Muscle of leg (tissue), 11 donors: Measurements from ENCODE around the gene PFKFB4. TPM values are rescaled to one million over a fixed set of nuclear protein-coding genes. Genes with fewer than 3 reads are reported as not detected.
"Not testable (repeated sequence)": the region's sequence is repeated elsewhere in the genome, so short reads cannot be mapped to it uniquely, and the experiment has no call there.

Source experiments
- DNase-seq: peaks from one replicate; pipeline ENCODE4 v3.0.0; 2013
- H3K27ac ChIP-seq: one replicate; pipeline ENCODE4 v1.5.1; 2013; ENCODE audit warnings: mild to moderate bottlenecking, low read length, control low read depth
- H3K27me3 ChIP-seq: one replicate; pipeline ENCODE4 v1.6.1; 2013; ENCODE audit warnings: low read length; ENCODE audit not compliant: control insufficient read depth, insufficient read depth
- H3K36me3 ChIP-seq: one replicate; pipeline ENCODE4 v1.6.1; 2013; ENCODE audit warnings: low read length; ENCODE audit not compliant: control insufficient read depth, insufficient read depth
- H3K4me1 ChIP-seq: one replicate; pipeline ENCODE4 v1.6.1; 2013; ENCODE audit warnings: low read length; ENCODE audit not compliant: control insufficient read depth, insufficient read depth
- H3K4me3 ChIP-seq: one replicate; pipeline ENCODE4 v1.5.1; 2013; ENCODE audit warnings: low read length, control low read depth
- H3K9me3 ChIP-seq: replicated peaks from 2 replicates; pipeline ENCODE4 v1.6.1; 2013; ENCODE audit warnings: low read depth, low read length; ENCODE audit not compliant: control insufficient read depth
- WGBS: methylation state at CpG from one replicate; pipeline ENCODE4 v1.1.5; 2013; ENCODE audit warnings: missing lambda C conversion rate; ENCODE audit not compliant: insufficient coverage; 5-methylcytosine and 5-hydroxymethylcytosine counted together
- polyA plus RNA-seq, 8 donors: library from polyadenylated mRNA; unstranded; fragments of 120-200 nt; gene quantifications; one replicate each; pipeline versions ENCODE4 v1.2.1 to v1.2.3, GENCODE V29; 2013; ENCODE audit warnings: inconsistent platforms in 1 of 8, low replicate concordance in 1 of 8; ENCODE audit not compliant: insufficient read length in 8 of 8, insufficient read depth in 1 of 8
- total RNA-seq: library from RNA; stranded (reverse); fragments of 120-200 nt; gene quantifications from one replicate; pipeline ENCODE4 v1.2.4, GENCODE V29; 2013

PFKFB4 gene
- total and polyA plus RNA-seq, 9 donors = 3.7 to 5.9 (median 4.8) TPM

- DNase-seq, H3K27me3 ChIP-seq, H3K27ac ChIP-seq, H3K36me3 ChIP-seq, H3K4me3 ChIP-seq, H3K9me3 ChIP-seq: not testable (repeated sequence)
- 81% methylated on average over 6 of the region's 7 CpGs for WGBS
- peaks cover 27% of the 10 kb centered on the region for H3K4me1 ChIP-seq
Measured at GRCh38 chr3:48551651-48552050, 5.0 kb downstream of the PFKFB4 start.

GRCh38 chr3:48548729-48549705, 7.6 kb downstream of the PFKFB4 start:
- 71% methylated on average over 9 of the region's 10 CpGs for WGBS
- H3K36me3 ChIP-seq = peaks cover 7% of the 10 kb centered on the region
- no peak overlapping the region for H3K27ac ChIP-seq
- H3K9me3 ChIP-seq = no peaks in the 10 kb centered on the region
- DNase-seq = peak; percentile 83
- H3K4me3 ChIP-seq = no peak overlapping the region
- no peaks in the 10 kb centered on the region for H3K27me3 ChIP-seq
- peaks cover 19% of the 10 kb centered on the region for H3K4me1 ChIP-seq

- Histone ChIP-seq H3K4me1 (peaks cover 24% of the 10 kb centered on the region), H3K36me3 (peaks cover 7% of the 10 kb centered on the region), H3K4me3 (no peak overlapping the region), H3K9me3 (no peaks in the 10 kb centered on the region), H3K27me3 (no peaks in the 10 kb centered on the region), H3K27ac (no peak overlapping the region)
- WGBS = 43% methylated on average over 1 of the region's 5 CpGs
- no peak for DNase-seq
Measured at GRCh38 chr3:48548126-48548525, 8.5 kb downstream of the PFKFB4 start.

GRCh38 chr3:48546203-48546829, 10.3 kb downstream of the PFKFB4 start:
- WGBS = 98% methylated on average over 3 of the region's 4 CpGs
- H3K27ac ChIP-seq = no peak overlapping the region
- no peaks in the 10 kb centered on the region for H3K27me3 ChIP-seq
- no peaks in the 10 kb centered on the region for H3K9me3 ChIP-seq
- DNase-seq = no peak
- peaks cover 7% of the 10 kb centered on the region for H3K36me3 ChIP-seq
- H3K4me1 ChIP-seq = peaks cover 16% of the 10 kb centered on the region
- H3K4me3 ChIP-seq = no peak overlapping the region

GRCh38 chr3:48544141-48544540, 12.5 kb downstream of the PFKFB4 start:
- Histone ChIP-seq H3K36me3 (peaks cover 12% of the 10 kb centered on the region), H3K27me3 (no peaks in the 10 kb centered on the region), H3K4me1 (peaks cover 16% of the 10 kb centered on the region), H3K9me3 (no peaks in the 10 kb centered on the region), H3K4me3 (no peak overlapping the region), H3K27ac (no peak overlapping the region)
- DNase-seq = no peak
- no CpG with 5 or more reads among the region's 5 CpGs for WGBS

GRCh38 chr3:48543271-48543866, 13.2 kb downstream of the PFKFB4 start:
- Histone ChIP-seq H3K27me3 (no peaks in the 10 kb centered on the region), H3K4me3 (no peak overlapping the region), H3K9me3 (no peaks in the 10 kb centered on the region), H3K27ac (no peak overlapping the region), H3K4me1 (peaks cover 11% of the 10 kb centered on the region), H3K36me3 (peaks cover 18% of the 10 kb centered on the region)
- 51% methylated on average over 3 of the region's 9 CpGs for WGBS
- DNase-seq = peak; percentile 75

- H3K27ac ChIP-seq = no peak overlapping the region
- no peak overlapping the region for H3K4me3 ChIP-seq
Measured at GRCh38 chr3:48538451-48538850, 18.2 kb downstream of the PFKFB4 start.

GRCh38 chr3:48536785-48537184, 19.8 kb downstream of the PFKFB4 start:
- H3K36me3 ChIP-seq = peaks cover 31% of the 10 kb centered on the region
- no peak overlapping the region for H3K4me3 ChIP-seq
- H3K9me3 ChIP-seq = no peaks in the 10 kb centered on the region
- H3K27ac ChIP-seq = no peak overlapping the region
- WGBS = 92% methylated on average over 2 of the region's 5 CpGs
- H3K4me1 ChIP-seq = no peaks in the 10 kb centered on the region
- no peaks in the 10 kb centered on the region for H3K27me3 ChIP-seq
- DNase-seq = no peak

More at GRCh38 chr3:48538451-48538850, 18.2 kb downstream of the PFKFB4 start:
- Histone ChIP-seq H3K9me3 (no peaks in the 10 kb centered on the region), H3K4me1 (peaks cover 7% of the 10 kb centered on the region), H3K36me3 (peaks cover 31% of the 10 kb centered on the region), H3K27me3 (no peaks in the 10 kb centered on the region)
- WGBS = 95% methylated on average over 9 of the region's 12 CpGs
- no peak for DNase-seq

GRCh38 chr3:48536116-48536515, 20.5 kb downstream of the PFKFB4 start:
- no peaks in the 10 kb centered on the region for H3K4me1 ChIP-seq
- WGBS = 93% methylated on average over 18 of the region's 19 CpGs
- DNase-seq = no peak
- no peaks in the 10 kb centered on the region for H3K9me3 ChIP-seq
- H3K27ac ChIP-seq = no peak overlapping the region
- H3K36me3 ChIP-seq = peaks cover 31% of the 10 kb centered on the region
- no peak overlapping the region for H3K4me3 ChIP-seq
- no peaks in the 10 kb centered on the region for H3K27me3 ChIP-seq

GRCh38 chr3:48535578-48535977, 21.0 kb downstream of the PFKFB4 start:
- 100% methylated on average over 2 of the region's 4 CpGs for WGBS

More at GRCh38 chr3:48535578-48535977, 21.0 kb downstream of the PFKFB4 start:
- Histone ChIP-seq H3K27me3 (no peaks in the 10 kb centered on the region), H3K36me3 (peaks cover 31% of the 10 kb centered on the region), H3K27ac (no peak overlapping the region), H3K4me3 (no peak overlapping the region), H3K9me3 (no peaks in the 10 kb centered on the region), H3K4me1 (no peaks in the 10 kb centered on the region)
- DNase-seq = no peak
